Ascending aorta (tissue), 2 donors: Measurements from ENCODE around the gene EXOC4. TPM values are rescaled to one million over a fixed set of nuclear protein-coding genes. Genes with fewer than 3 reads are reported as not detected.
"Not testable (repeated sequence)": the region's sequence is repeated elsewhere in the genome, so short reads cannot be mapped to it uniquely, and the experiment has no call there.

ENCODE experiments used
- DNase-seq, 2 donors: peaks; one replicate each; pipeline ENCODE4 v3.0.0-alpha.2; 2019; ENCODE audit warnings: low spot score in 2 of 2
- H3K27ac ChIP-seq, 2 donors: fragments of 200-600 bp; sonication (generic); one replicate each; pipeline ENCODE4 v1.5.1; 2016 to 2017; ENCODE audit warnings: mild to moderate bottlenecking in 1 of 2
- H3K27me3 ChIP-seq: fragments of 200-600 bp; sonication (generic); one replicate; pipeline ENCODE4 v1.5.1; 2017
- H3K36me3 ChIP-seq, 2 donors: fragments of 200-600 bp; sonication (generic); one replicate each; pipeline ENCODE4 v1.5.1; 2016
- H3K4me1 ChIP-seq, 2 donors: fragments of 200-600 bp; sonication (generic); one replicate each; pipeline ENCODE4 v1.5.1; 2016 to 2017; ENCODE audit warnings: mild to moderate bottlenecking in 1 of 2
- H3K4me3 ChIP-seq, 2 donors: fragments of 200-600 bp; sonication (generic); one replicate each; pipeline ENCODE4 v1.5.1; 2016 to 2017; ENCODE audit warnings: mild to moderate bottlenecking in 1 of 2
- H3K9me3 ChIP-seq, 2 donors: fragments of 200-600 bp; sonication (generic); one replicate each; pipeline ENCODE4 v1.5.1; 2016
- CTCF ChIP-seq, 3 experiments: fragments of 200-600 bp in 2 of 3; fragments of 450-650 bp in 1 of 3; sonication (generic) in 2 of 3; IDR thresholded peaks; one replicate each; pipeline ENCODE4 v1.5.1; 2016 to 2019; ENCODE audit warnings: antibody characterized with exemption in 3 of 3, mild to moderate bottlenecking in 1 of 3, moderate library complexity in 1 of 3
- intact Hi-C: fragments of 100-400 bp; cut with DNase I; formaldehyde crosslinking; loops from one replicate; pipeline ENCODE4 v1.15.1; 2023
- total RNA-seq: library from RNA; depleted of rRNA; stranded (reverse); fragments of >200 nt; gene quantifications from one replicate; pipeline ENCODE4 v1.1.0, GENCODE V29; 2016

The EXOC4 gene
- total RNA-seq, 1 donor from 2014 or later = 27.1 TPM

DNA sequence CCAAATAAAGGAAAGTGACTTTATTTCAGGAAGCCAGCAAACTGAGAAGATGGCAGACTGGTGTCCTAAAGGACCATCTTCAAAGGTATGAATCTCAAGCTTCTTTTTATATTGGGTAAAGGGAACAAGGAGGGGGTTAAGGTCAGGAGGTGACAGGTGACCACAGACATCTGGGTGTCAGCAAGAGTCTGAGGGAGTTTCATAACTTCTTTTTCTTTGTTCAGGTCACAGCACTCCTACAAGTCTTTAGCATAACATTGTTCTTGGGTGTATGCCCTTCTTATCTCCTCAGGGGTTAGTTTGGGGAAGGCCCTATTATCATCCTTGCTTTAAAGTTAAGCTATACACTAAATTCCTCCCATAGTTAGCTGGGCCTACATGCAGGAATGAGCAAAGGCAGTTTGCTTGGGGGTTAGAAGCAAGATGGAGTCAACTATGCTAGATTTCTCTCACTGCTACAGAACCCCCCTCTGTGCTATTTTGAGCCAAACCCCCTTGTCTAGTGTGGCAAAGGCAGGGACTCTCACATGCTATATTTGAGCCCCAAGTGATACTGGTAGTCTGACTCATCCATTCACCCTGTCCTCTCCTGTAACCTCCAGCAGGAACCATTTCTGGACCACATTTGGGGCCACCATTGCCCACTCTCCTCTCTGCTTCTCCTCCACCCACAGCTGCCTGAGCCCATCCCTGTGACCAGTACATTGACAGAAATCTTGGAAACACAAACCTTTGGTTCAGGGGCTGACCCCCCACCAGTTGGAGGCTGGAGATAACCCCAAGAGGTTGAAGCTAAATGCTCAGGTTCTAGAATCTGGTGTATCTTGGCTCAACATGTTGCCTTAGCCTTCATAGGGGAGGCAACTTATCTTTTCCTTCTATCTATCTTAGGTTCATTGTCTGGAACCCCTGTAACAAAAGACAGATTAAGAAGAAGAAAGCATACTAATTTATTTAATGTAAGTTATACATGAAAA lies 818.8 kb downstream of the EXOC4 start:
- H3K4me1 ChIP-seq = no peaks in the 10 kb centered on the region
- DNase-seq = no peak
- intact Hi-C loops = no loop called here
- H3K4me3 ChIP-seq = no peak overlapping the region
- H3K27ac ChIP-seq = no peak overlapping the region
- no peaks in the 10 kb centered on the region for H3K27me3 ChIP-seq
- no peak for TF ChIP-seq CTCF (IDR thresholded peaks at IDR 0.05)
- H3K9me3 ChIP-seq = no peaks in the 10 kb centered on the region
- no peaks in the 10 kb centered on the region for H3K36me3 ChIP-seq

GRCh38 chr7:134073276-134073675 lies 820.4 kb downstream of the EXOC4 start:
- H3K27ac ChIP-seq = no peak overlapping the region
- no peak overlapping the region for H3K4me3 ChIP-seq
- intact Hi-C loops = no loop called here
- DNase-seq = no peak
- no peak for TF ChIP-seq CTCF (IDR thresholded peaks at IDR 0.05)
- no peaks in the 10 kb centered on the region for H3K4me1 ChIP-seq
- H3K9me3 ChIP-seq = no peaks in the 10 kb centered on the region
- no peaks in the 10 kb centered on the region for H3K36me3 ChIP-seq
- no peaks in the 10 kb centered on the region for H3K27me3 ChIP-seq

DNA sequence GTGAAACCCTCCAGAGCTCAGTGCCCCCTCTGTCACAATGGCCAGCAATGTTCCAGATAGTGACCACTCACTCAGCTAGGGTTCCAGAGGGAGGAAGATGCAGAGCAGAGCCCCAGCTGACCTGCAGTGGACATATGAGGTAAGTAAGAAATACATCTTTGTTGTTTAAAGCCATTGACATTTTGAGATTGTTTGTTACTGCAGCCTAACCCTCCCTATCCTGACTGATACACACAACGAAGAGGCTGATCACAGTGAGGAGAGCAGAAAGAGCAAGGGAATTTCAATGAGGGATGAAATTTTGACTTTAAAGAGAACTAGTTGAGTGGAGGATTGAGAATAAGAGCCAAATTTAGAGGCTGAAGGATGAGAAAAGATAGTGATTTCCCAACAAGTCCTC lies 822.9 kb downstream of the EXOC4 start:
- intact Hi-C loops = no loop called here
- H3K36me3 ChIP-seq = no peaks in the 10 kb centered on the region
- TF ChIP-seq CTCF (IDR thresholded peaks at IDR 0.05) = no peak
- no peaks in the 10 kb centered on the region for H3K27me3 ChIP-seq
- no peak for DNase-seq
- no peak overlapping the region for H3K4me3 ChIP-seq
- H3K27ac ChIP-seq = no peak overlapping the region
- no peaks in the 10 kb centered on the region for H3K9me3 ChIP-seq
- no peaks in the 10 kb centered on the region for H3K4me1 ChIP-seq

DNA sequence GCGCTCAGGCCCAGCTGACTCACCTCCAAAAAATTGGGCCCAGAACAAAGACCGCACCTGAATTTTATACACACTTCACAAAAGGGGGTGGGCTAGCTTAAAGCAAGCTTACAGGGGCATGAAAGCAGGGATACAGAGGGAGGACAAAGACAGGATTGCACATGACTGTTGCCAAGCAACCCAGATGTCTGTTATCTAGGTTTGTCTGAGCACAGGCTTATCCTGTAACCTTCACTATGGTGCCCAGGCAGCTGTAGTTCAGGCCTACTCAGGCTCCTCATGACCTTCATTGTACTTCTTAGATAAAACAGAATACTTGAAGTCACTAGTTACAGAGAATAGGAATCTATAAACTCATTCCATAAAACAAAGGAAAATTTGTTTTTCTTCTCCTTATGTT lies 824.7 kb downstream of the EXOC4 start:
- DNase-seq, H3K27ac ChIP-seq, H3K27me3 ChIP-seq, intact Hi-C loops, H3K9me3 ChIP-seq, H3K4me3 ChIP-seq, H3K4me1 ChIP-seq, H3K36me3 ChIP-seq: not testable (repeated sequence)

- H3K4me1 ChIP-seq = no peaks in the 10 kb centered on the region
- no peak for TF ChIP-seq CTCF (IDR thresholded peaks at IDR 0.05)
- H3K9me3 ChIP-seq = no peaks in the 10 kb centered on the region
- intact Hi-C loops = no loop called here
- no peak for DNase-seq
- H3K36me3 ChIP-seq = no peaks in the 10 kb centered on the region
- no peak overlapping the region for H3K4me3 ChIP-seq
- H3K27ac ChIP-seq = no peak overlapping the region
- no peaks in the 10 kb centered on the region for H3K27me3 ChIP-seq
Observed at GRCh38 chr7:134078991-134079390, 826.1 kb downstream of the EXOC4 start.

DNA sequence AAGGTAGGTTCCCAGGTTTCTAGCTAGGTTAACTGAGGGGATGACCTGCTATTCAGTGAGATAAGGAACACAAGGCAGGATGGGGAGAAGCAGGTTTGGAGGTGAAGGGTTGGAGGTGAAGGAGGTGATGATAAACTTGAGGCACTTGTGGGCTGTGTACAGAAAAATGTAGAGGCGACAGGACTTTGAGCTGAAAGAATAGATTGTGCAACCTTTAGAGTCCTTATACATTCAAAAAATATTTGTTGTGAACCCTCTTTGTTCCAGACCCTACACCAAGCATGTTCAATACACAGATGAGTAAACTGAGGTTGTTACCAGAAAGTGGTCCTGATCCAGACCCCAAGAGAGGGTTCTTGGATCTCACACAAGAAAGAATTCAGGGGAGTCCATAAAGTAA lies 828.8 kb downstream of the EXOC4 start:
- Histone ChIP-seq H3K4me1 (no peaks in the 10 kb centered on the region), H3K27me3 (no peaks in the 10 kb centered on the region), H3K27ac (no peak overlapping the region), H3K36me3 (no peaks in the 10 kb centered on the region), H3K9me3 (no peaks in the 10 kb centered on the region), H3K4me3 (no peak overlapping the region)
- no peak for TF ChIP-seq CTCF (IDR thresholded peaks at IDR 0.05)
- DNase-seq = no peak
- intact Hi-C loops = no loop called here
